ENCODE results near the gene FHL3. TPM values are rescaled to one million over a fixed set of nuclear protein-coding genes. Genes with fewer than 3 reads are reported as not detected.

The FHL3 gene
- total RNA-seq, 1 donor from 2014 or later, result 21.2 TPM

DNA sequence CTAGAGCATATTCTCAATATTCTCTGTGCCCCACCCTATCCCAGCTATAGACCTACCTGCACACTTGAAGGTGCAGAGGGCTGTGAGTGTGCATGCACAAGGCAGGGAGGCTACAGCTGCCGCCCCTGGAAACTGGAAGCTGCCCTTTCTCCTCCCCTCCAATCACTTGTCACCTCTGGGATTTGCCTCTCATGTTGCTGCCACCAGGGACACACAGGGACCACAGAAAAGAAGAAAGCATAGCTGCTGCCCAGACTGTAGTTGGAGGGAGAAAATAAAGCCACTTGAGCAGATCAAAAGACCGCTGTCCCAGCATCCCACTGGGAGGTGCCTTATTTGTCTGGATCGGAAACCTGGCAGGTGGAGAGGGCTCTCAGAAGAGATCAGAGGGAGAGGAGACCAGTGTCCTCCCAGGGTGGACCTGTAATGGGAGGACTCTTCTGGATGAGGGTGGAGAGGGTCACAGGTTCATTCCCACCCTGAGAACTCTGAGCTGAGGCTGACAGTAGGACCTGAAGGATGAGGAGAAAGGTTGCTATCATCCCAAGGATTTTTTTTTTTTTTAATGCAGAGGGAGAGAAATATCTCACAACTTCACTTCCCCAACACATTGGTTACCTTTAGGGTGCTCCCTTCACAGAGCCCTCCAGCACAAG, 50.9 kb downstream of the FHL3 start:
- TF ChIP-seq, protein P1, sequence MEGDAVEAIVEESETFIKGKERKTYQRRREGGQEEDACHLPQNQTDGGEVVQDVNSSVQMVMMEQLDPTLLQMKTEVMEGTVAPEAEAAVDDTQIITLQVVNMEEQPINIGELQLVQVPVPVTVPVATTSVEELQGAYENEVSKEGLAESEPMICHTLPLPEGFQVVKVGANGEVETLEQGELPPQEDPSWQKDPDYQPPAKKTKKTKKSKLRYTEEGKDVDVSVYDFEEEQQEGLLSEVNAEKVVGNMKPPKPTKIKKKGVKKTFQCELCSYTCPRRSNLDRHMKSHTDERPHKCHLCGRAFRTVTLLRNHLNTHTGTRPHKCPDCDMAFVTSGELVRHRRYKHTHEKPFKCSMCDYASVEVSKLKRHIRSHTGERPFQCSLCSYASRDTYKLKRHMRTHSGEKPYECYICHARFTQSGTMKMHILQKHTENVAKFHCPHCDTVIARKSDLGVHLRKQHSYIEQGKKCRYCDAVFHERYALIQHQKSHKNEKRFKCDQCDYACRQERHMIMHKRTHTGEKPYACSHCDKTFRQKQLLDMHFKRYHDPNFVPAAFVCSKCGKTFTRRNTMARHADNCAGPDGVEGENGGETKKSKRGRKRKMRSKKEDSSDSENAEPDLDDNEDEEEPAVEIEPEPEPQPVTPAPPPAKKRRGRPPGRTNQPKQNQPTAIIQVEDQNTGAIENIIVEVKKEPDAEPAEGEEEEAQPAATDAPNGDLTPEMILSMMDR (conservative IDR thresholded peaks at IDR 0.05), result no peak
- H3K27me3 Mint-ChIP-seq (ENCODE audit: low read depth), result no peaks in the 10 kb centered on the region
- no peaks in the 10 kb centered on the region for H3K9me3 Mint-ChIP-seq
- DNase-seq (ENCODE audit: low read depth, low spot score), result no peak
- peaks cover 2% of the 10 kb centered on the region for H3K36me3 Mint-ChIP-seq (ENCODE audit: low read depth)
- peak overlapping the region; percentile 35 for H3K27ac Mint-ChIP-seq (ENCODE audit: unreplicated experiment)
- no peaks in the 10 kb centered on the region for H3K4me1 Mint-ChIP-seq
- no peak overlapping the region for H3K4me3 Mint-ChIP-seq

DNA sequence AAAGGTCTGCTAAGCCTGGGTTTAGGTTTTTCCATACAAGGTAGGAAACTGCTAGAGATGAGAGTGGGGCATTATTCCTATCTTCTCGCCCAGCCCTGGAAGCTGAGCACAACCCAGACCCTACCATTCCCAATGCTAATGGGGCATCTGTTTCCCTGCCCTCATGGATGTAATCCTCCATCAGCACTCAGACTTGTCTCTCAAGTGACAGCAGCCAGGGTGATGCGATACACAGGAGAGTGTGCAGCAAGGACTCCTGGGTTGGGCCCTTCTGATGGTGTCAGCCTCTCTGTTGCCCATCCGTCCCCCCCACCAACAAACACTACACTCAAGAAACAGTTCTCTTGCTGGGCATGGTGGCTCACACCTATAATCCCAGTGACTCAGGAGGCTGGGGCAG, 52.6 kb downstream of the FHL3 start:
- TF ChIP-seq, protein P1 (conservative IDR thresholded peaks at IDR 0.05), result no peak
- no peaks in the 10 kb centered on the region for H3K27me3 Mint-ChIP-seq (ENCODE audit: low read depth)
- no peak overlapping the region for H3K27ac Mint-ChIP-seq (ENCODE audit: unreplicated experiment)
- H3K9me3 Mint-ChIP-seq, result no peaks in the 10 kb centered on the region
- no peaks in the 10 kb centered on the region for H3K4me1 Mint-ChIP-seq
- H3K4me3 Mint-ChIP-seq, result no peak overlapping the region
- peaks cover 2% of the 10 kb centered on the region for H3K36me3 Mint-ChIP-seq (ENCODE audit: low read depth)
- no peak for DNase-seq (ENCODE audit: low read depth, low spot score)

DNA sequence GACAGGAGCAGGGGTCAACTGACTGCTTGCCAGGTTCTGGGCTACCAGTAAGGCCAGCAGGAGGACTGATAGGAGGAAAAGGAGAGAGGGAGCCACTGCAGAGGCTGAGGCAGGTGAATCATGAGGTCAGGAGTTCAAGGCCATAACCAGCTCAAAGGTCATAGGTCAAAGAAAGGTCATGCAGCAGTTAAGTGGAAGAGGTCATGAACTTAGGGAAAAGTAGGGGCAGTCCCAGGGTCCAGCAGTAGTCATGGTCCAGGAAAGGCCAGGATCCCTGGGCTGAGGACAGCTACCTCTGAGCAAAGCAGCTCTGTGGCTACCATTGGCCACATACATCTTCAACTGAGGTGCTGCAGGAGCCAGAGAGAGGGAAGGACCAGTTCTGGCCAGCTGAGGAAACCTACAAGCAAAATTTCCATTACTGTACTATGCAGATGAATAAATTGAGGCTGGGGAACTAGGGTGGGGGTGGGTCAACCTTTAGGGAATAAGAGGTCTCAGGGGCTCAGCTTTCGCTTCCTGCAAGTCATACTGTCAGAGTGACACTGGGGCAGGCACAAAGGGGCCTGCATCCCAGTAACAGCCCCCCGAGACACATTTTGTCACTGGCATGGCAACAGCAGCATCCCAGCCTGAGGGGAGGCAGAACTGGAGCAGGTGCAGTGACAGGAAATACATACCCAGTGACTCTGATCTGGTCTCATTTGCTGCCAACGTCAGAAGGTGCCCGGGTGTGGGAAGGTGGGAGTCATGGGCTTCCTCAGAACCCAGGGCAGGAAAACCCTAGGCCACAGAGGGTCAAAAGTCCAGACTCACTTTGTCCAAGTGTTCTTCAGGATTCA, 53.3 kb downstream of the FHL3 start:
- Mint-ChIP-seq H3K27ac (ENCODE audit: unreplicated experiment) (no peak overlapping the region), H3K27me3 (ENCODE audit: low read depth) (no peaks in the 10 kb centered on the region), H3K4me3 (no peak overlapping the region), H3K9me3 (no peaks in the 10 kb centered on the region), H3K36me3 (ENCODE audit: low read depth) (no peaks in the 10 kb centered on the region), H3K4me1 (peaks cover 5% of the 10 kb centered on the region)
- DNase-seq (ENCODE audit: low read depth, low spot score), result no peak
- TF ChIP-seq, protein P1 (conservative IDR thresholded peaks at IDR 0.05), result no peak

DNA sequence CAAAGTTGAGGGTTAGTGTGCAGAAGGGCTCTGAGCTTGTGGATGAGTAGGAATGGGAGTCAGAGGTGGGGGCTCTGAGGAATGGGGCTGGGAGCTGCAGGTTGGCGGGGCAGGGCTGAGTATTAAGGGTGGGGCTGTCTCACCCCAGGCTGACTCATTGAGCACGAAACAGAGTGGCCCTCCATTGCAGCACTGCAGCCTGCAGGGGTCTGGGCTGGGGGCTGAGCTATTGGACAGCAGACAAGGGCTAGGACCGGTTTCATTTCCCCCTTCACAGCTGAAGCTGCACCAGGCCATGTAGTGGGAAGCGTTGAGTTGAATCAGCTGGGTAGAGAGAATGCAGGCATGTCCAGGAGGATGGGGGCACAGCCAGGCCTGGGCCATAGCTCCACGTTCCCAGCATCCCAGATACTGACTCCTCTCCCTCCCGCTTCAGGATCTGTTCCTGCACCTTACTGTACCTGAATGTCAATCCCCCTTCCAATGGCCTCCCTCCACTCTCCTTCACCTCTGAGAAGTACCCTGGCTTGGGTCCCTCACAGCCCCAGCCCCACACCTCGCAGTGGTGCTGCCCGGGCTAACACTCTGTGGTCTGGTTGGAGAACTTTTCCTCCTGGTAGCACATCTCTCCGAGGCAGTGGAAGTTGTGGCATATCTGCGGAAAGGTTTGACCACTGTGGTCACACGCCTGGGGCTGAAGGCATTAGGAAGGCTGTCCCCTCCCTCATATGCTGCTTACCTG, 54.1 kb downstream of the FHL3 start:
- TF ChIP-seq, protein P1 (conservative IDR thresholded peaks at IDR 0.05), result no peak
- Mint-ChIP-seq H3K27ac (ENCODE audit: unreplicated experiment) (no peak overlapping the region), H3K27me3 (ENCODE audit: low read depth) (no peaks in the 10 kb centered on the region), H3K4me3 (no peak overlapping the region), H3K9me3 (no peaks in the 10 kb centered on the region), H3K36me3 (ENCODE audit: low read depth) (no peaks in the 10 kb centered on the region), H3K4me1 (peaks cover 13% of the 10 kb centered on the region)
- no peak for DNase-seq (ENCODE audit: low read depth, low spot score)

DNA sequence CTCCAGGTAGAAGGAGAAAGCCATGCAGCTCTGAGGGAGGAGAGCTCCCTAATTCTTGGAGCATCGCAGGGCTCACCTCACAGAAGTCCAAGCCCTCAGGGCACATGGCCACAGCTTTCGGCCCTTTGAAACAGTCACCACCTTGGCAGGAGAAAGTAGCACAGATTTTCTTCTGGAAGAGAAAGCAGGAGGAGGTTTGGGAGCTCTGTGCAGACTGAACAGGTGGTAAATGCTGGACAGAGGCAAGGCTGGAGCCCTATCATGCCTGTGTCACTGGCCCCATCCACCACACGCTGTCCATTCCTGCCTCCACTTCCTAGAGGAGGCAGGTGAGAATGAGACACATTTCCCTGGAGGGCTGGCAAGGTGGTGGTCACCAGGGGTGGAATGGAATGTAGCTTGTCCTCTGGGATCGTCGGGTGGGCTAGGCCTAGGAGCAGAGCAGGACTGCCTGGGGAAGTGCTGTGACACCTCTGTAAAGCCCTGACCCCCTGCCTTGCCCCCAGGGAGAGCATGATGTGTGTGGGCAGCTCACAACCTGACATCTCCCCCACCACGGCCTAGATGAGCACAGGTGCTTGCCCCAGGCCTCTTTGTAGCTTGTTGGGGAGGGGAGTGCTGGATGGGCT, 55.7 kb downstream of the FHL3 start:
- Mint-ChIP-seq H3K27me3 (ENCODE audit: low read depth) (no peaks in the 10 kb centered on the region), H3K36me3 (ENCODE audit: low read depth) (no peaks in the 10 kb centered on the region), H3K4me1 (peaks cover 18% of the 10 kb centered on the region), H3K27ac (ENCODE audit: unreplicated experiment) (no peak overlapping the region), H3K9me3 (no peaks in the 10 kb centered on the region), H3K4me3 (no peak overlapping the region)
- TF ChIP-seq, protein P1 (conservative IDR thresholded peaks at IDR 0.05), result no peak
- no peak for DNase-seq (ENCODE audit: low read depth, low spot score)

Data from neural crest cell (in vitro differentiated cells).